HG03103 (cell line): ENCODE data around the gene ATOH7.
"Not testable (repeated sequence)": the region's sequence is repeated elsewhere in the genome, so short reads cannot be mapped to it uniquely, and the experiment has no call there.

Experiments used
- ATAC-seq: cut with Tn5 transposase; IDR thresholded peaks from one replicate; pipeline ENCODE4 v1.9.1; 2021; ENCODE audit warnings: low read depth; ENCODE audit not compliant: unreplicated experiment

The ATOH7 gene

DNA sequence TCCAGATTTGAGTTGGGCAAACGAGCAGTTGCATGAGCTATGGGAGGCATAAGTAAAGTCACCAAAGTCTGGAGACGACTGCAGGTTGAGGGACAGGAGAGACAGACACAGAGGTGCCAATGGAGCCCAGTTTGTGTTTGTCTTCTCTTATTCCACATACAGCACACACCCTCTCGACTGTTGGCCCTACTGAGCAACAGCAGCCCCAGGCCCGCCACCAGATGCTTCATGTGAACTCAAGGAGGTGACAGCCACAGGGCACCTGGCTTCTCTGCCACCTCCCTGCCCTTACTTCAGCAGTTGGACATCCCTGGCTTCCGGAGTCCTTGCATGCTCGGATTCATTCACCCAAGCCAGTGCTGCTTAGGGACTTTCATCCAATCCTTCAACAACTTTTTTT is 6.5 kb upstream of the ATOH7 start:
- ATAC-seq: no peak

DNA sequence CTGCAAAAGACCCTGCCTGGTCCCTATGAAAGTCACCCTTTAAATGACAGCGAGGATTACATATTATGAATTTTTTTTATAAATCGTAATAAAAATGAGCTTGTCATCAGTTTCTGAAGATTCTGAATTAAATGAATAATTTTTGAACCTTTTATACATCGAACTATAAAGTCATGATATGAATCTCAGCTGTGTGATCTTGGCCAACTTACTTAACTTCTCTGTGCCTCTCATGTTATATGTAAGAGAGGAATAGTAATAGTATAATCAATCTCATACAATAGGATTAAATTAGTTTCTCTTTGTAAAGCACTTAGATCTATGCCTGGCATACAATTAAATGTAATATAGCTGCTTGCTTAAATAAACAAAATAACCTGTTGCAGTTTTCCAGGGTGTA is 5.3 kb upstream of the ATOH7 start:
- no peak for ATAC-seq

GRCh38 chr10:68235581-68235980 is 3.7 kb upstream of the ATOH7 start:
- no peak for ATAC-seq

DNA sequence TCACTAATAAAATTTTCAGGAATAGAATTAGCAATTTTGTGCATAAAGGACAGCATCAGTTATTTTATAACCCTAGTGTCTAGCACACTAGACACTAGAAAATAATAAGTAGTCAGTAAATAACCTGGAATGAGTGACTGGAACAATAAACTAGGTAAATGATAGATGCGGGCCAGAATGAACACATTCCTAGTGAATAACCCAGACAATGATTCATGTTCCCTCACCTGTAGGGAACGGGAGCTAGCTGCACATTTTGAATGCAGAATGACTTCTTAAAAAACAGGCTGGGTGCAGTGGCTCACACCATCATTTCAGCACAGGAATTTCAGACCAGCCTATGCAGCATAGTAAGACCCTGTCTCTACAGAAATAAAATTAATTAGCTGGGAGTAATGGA is 3.2 kb upstream of the ATOH7 start:
- no peak for ATAC-seq

DNA sequence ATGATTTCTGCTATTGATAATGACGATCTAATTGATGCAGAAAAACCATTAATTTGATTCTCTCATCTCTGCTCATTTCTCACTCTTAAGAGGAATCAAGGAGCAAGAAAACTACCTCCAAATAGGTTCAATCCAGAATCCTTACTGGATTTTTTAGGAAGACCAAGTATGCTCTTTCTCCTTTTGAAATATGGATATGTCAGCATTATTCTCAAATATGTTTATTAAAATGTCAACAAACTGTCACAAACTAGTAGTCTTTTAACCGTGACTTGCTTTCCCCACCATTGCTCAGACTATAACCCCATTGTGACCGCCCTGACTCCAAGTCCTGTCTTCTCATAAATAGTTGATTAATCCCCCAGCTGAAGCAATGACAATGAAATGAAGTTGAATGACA is 1.1 kb upstream of the ATOH7 start:
- ATAC-seq: no peak

GRCh38 chr10:68231106-68231816 is 652 bp downstream of the ATOH7 start:
- ATAC-seq: peak; percentile 95

DNA sequence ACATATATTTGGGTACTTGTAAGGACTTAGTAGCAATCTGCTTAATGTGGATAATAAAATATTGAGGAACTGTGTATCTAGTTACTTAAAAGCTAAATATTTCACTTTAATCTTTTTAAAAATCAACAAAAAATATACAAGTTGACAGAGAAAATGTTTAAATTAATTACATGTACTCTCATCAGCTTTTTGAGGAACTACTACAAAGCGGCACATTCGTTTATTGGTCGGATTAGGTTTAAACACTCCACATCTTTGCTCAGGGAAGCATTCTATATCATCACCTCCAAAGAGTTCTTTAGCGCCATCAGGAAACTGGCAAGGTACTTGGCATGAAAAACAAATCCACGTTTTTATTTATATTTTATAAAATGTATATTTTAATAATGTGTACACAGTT is 1.6 kb downstream of the ATOH7 start:
- ATAC-seq: no peak

DNA sequence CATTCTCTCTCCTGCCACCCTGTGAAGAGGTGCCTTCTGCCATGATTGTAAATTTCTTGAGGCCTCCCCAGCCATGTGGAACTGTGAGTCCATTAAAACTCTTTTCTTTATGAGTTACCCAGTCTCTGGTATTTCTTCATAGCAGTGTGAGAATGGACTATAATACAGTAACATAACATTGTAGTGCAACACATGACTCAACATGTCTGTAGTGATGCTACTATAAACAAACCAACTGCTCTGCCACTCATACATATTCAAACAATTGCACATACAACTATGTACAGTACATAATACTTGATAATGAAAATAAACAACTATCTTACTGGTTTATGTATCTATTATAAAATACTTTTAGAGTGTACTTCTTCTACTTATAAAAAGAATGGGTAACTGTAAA is 7.1 kb downstream of the ATOH7 start:
- no peak for ATAC-seq

DNA sequence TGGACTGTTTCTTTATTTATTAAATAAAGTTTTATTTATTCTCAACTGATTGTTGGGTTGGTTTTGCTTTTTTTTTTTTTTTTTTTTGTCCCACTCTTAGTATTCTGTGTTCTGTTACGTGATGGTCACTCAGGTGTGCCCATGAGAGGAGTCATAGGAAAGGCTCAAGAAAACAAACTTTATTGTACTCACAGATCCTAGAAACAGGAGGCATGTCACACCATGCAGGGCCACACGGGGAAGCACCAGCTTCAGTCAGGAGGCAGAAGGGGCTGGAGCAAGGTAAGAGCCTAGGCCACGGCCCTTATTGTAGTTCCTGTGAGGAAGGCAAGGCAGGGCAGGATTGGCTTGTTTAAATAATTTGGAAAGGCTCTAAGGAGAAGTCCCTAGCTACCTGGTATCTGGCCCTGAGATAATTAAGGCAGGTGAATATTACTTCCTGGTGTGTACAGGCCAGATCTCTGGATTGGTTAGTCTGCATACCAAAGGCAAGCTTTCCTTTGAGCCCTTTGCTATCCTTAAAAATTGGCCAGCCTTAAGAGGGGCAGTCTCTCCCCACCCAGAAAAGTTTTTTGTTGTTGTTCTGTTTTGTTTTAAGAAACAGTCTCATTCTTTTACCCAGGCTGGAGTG is 8.3 kb downstream of the ATOH7 start:
- ATAC-seq: no peak

GRCh38 chr10:68222391-68222790 is 9.5 kb downstream of the ATOH7 start:
- ATAC-seq: no peak

- ATAC-seq: no peak
Observed at GRCh38 chr10:68221196-68221595, 10.7 kb downstream of the ATOH7 start.

GRCh38 chr10:68218786-68219185 is 13.1 kb downstream of the ATOH7 start:
- ATAC-seq: no peak

DNA sequence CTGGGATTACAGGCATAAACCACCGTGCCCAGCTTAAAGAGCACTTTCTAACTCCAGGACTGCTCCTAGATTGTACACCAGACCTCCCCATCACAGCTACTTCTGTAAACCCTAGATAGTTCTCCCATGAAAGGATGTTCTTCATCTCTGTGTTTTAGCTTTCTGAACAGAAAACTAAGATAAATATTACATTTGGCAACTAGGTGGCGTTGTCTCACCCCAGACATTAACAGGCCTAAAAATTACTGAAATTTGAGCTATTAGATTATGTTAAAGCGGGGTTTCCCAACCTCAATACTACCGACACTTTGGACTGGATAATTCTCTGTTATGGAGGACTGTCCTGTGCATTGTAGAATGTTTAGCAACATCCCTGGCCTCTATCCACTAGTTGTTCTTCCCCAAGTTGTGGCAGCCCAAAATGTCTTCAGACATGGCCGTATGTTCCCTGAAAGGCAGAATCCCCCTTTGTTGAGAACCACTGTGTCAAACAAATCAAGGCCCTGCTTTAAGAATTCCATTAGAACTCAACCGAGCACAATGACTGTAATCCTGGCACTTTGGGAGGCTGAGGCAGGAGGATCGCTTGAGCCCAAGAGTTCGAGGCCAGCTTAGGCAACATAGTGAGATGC is 19.1 kb downstream of the ATOH7 start:
- ATAC-seq: no peak

DNA sequence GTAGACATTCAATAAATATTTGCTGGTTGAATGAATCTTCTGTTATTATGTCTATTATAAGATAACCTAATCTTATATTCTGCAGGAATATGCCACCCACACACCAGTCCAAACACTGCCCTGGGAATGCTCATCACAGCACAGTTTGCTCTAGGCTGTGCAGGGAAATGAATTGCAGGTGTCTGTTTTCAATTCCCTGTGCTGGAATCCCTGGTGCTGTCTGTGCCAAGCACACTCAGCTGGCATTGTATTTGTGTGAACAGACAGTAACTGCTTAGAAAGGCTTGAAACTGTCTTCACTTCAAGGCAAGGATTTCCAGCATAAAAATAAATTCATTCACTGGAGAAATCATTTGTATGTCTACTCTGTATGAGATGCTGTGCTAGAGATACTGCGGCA is 20.2 kb downstream of the ATOH7 start:
- ATAC-seq: no peak

DNA sequence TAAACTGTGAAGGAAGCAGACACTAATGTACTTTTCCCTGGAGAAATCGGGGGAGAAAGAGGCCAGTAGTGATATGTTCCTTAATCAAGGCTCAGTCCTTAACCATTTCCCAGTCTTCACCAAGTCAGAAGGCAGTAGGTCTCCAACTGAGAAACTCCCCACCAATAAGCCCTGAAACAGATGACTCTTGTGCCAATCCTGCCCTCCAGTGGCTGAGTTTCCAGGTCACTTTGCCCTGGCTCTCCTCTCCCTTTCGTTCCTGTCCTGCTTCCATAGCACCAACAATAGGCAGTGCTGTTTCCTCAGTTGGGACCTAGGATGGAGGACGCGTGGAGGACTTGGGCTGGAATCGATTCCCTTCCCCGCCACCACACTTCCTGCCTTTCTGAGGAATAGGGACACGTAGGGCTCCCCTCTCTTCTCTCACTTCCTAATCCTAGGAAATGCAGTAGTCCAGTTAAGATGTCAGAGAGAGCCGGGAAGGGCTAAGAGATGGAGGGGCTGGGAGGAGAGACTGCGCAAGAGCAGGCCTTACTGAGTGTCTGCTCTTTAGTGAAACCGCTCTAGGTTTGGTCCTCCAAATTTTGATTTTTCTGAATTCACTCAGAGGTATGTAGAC is 23.4 kb downstream of the ATOH7 start:
- no peak for ATAC-seq

- ATAC-seq: no peak
Observed at GRCh38 chr10:68202960-68203353, 29.0 kb downstream of the ATOH7 start.

DNA sequence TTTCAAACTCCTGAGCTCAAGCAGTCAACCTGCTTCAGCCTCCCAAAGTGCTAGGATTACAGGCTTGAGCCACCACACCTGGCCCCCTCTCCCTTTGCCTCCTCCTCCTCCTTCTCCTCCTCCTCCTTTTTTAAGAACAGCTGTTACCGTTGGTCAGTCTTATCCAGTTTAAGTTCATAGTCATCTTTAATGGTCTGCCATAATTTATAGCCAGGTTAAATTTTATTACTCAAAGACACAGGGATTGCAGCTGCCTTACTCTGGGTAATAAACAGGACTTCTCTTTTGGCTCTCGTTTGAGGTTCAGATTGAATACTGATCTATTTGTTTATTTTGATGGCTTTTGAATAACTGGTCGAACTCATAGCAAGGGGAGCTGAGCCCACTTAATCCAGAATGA is 35.2 kb downstream of the ATOH7 start:
- no peak for ATAC-seq

- not testable (repeated sequence) for ATAC-seq
Observed at GRCh38 chr10:68195776-68196175, 36.1 kb downstream of the ATOH7 start.

DNA sequence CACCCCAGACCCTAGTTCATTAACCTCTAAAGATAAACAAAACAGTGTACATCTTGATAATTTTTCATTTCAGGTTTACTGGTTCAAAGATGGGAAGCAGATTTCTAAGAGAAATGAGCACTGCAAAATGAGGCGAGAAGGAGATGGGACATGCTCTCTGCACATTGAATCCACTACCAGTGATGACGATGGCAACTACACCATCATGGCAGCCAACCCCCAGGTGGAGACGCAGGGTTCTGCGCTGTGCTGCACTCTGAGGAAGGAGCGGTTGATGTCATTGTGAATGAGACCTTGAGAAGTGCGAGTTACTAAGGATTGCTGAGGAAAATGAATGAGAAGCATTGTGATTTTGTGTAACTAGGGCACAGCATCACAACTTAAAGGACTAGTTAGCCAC is 37.6 kb downstream of the ATOH7 start:
- no peak for ATAC-seq

DNA sequence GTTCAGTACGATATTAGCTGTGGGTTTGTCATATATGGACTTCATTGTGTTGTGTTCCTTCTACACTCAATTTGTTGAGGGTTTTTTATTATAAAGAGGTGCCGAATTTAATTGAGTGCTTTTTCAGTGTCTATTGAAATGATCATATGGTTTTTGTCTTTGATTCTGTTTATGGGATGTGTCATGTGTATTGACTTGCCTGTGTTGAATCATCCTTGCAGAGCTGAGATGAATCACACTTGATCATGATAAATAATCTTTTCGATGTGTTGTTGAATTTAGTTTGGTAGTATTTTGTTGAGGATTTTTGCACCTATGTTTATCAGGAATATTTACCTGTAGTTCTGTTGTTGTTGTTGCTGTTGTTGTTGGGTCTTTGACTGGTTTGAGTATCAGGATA is 39.8 kb downstream of the ATOH7 start:
- ATAC-seq: no peak

DNA sequence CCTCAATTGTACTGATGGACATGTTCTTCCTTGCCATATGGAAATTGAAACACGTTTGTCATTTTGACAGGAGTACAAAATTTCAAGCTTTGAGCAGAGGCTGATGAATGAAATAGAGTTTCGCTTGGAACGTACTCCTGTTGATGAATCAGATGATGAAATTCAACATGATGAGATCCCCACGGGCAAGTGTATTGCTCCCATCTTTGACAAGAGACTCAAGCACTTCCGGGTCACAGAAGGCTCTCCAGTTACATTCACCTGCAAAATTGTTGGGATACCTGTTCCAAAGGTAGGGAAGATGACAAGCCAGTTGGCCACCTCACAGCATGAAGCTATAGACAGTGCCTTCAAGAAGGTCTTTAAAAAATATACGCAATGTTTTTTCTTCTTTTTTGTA is 43.1 kb downstream of the ATOH7 start:
- ATAC-seq: no peak

DNA sequence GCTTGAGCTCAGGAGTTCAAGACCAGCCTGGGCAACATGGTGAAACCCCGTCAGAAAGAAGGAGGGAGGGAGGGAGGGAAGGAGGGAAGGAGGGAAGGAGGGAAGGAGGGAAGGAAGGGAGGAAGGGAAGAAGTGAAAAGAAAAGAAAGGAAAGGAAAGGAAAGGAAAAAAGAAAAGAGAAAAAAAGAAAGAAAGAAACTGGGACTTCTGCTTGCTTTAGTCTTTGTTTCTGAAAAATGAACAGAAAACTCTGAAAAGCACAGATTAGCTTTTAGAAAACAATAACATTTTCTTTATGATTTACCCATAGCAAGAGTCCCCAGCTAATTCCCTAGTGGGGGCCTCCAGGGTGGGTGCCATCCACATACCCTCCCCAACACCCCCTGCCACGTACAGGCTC is 46.8 kb downstream of the ATOH7 start:
- ATAC-seq: no peak
